Measurements from ENCODE around the gene SMAP2. TPM values are rescaled to one million over a fixed set of nuclear protein-coding genes. Genes with fewer than 3 reads are reported as not detected.

SMAP2 gene
- total and polyA plus RNA-seq, 10 of the 15 experiments (the other 5 are each of a cell fraction or from before 2014, with no cell fraction given): 33.4 to 177 (median 105) TPM

DNA sequence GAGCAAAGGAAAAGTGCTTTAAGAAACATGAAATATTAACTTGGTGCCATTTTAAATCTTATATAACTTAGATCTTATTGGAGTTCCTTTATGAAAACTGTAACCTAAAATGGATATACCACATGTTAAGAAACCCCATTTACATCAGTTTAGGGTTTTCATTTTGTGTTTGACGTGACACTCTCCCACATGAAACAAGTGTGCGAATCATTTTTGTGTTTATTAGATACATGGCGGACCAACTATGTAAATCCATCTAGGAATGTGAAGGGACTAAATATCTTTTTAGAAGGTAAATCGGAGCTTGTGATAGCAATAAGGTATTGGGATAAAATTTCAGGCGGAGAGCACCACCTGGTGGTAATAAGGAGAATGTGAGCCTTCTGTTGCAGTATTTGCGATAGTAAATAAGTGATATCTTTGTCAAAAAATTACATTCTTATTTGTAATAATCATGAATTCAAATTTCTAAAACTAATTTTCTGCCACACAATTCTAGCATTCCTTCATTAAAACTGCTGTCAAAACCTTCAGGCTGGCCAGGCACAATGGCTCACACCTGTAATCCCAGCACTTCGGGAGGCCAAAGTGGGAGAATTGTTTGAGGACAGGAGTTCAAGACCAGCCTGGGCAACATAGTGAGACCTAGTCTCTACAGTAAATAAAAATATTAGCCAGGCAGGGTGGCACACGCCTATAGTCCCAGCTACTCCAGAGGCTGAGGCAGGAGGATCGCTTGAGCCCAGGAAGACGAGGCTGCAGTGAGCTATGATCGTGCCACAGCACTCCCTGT, 31.3 kb downstream of the SMAP2 start (continued):
- TF ChIP-seq, protein P1, sequence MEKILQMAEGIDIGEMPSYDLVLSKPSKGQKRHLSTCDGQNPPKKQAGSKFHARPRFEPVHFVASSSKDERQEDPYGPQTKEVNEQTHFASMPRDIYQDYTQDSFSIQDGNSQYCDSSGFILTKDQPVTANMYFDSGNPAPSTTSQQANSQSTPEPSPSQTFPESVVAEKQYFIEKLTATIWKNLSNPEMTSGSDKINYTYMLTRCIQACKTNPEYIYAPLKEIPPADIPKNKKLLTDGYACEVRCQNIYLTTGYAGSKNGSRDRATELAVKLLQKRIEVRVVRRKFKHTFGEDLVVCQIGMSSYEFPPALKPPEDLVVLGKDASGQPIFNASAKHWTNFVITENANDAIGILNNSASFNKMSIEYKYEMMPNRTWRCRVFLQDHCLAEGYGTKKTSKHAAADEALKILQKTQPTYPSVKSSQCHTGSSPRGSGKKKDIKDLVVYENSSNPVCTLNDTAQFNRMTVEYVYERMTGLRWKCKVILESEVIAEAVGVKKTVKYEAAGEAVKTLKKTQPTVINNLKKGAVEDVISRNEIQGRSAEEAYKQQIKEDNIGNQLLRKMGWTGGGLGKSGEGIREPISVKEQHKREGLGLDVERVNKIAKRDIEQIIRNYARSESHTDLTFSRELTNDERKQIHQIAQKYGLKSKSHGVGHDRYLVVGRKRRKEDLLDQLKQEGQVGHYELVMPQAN (conservative IDR thresholded peaks at IDR 0.05): no peak

DNA sequence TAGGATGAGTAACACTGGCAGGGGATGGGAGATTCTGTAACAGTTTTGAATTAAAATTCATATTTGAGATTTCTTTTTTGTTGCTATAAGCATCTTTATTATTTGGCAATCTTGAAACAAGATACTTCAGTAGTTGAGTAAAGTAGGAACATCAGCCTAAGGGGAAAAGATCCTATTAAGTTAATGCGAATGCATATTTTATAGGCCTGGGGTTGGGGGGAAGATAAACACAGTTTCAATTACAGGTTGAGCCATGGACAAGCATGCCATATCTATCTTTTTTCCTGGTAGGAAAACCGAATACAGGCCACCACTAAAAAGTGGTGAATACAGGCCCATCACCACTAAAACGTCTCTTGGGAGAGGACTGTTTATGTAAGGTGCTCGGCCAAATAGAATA, 32.3 kb downstream of the SMAP2 start:
- Histone ChIP-seq H3K36me3 (ENCODE audit: control insufficient read depth in 2 of 2, insufficient read depth in 2 of 2, low read length in 1 of 2) (peaks cover 4 to 28% of the 10 kb centered on the region in 2 experiments), H3K4me2 (ENCODE audit: control insufficient read depth, insufficient read depth) (no peak overlapping the region), H2AFZ (ENCODE audit: control insufficient read depth, low read depth, low read length) (no peak overlapping the region), H3K9ac (ENCODE audit: control insufficient read depth, insufficient read depth, low read length) (no peak overlapping the region), H3K27me3 (replicated peaks in 1 of 2; ENCODE audit: control insufficient read depth in 2 of 2, insufficient read depth in 2 of 2, low read length in 1 of 2) (no peaks in the 10 kb centered on the region), H3K4me3 (no peak overlapping the region), H3K27ac (ENCODE audit: control insufficient read depth, insufficient read depth) (no peak overlapping the region), H4K20me1 (ENCODE audit: control insufficient read depth, insufficient read depth) (no peaks in the 10 kb centered on the region), H3K79me2 (ENCODE audit: control insufficient read depth, insufficient read depth, low read length) (peaks cover 70% of the 10 kb centered on the region), H3K4me1 (ENCODE audit: control insufficient read depth, insufficient read depth, low read length) (peaks cover 36% of the 10 kb centered on the region), H3K9me3 (replicated peaks; ENCODE audit: control insufficient read depth, insufficient read depth, low read length) (no peaks in the 10 kb centered on the region)
- intact Hi-C loops (cut with micrococcal nuclease; ENCODE audit: unreplicated experiment) (loop anchor here (2.0 to 10.0 kb wide), 3 partner anchors 151 to 311 kb away; partner anchors contain the start of genes PPT1 and ZMPSTE24), in situ Hi-C loops (cut with MboI) (no loop called here)
- BruUV-seq (replicated peaks): no TSS peak
- DNase-seq (ENCODE audit: low read depth, low spot score) (no peak), ATAC-seq (no peak), FAIRE-seq (no peak)
- SMC1A ChIA-PET (ENCODE audit: uncharacterized antibody, unreplicated experiment): interaction anchor here (2.1 to 9.0 kb wide), 8 partner anchors 20 to 253 kb away, joined by 4 to 426 read pairs (median 34); partner anchors contain the start of gene SMAP2
- CTCF ChIA-PET: interaction anchor here (1.0 to 9.9 kb wide), 23 partner anchors 9 to 322 kb away, joined by 3 to 271 read pairs (median 6); partner anchors contain the start of gene COL9A2
- POLR2A ChIA-PET: interaction anchor here (1.4 kb wide), 1 partner anchor 262 kb away, joined by 4 read pairs; no protein-coding TSS in a partner anchor
- RAD21 ChIA-PET (ENCODE audit: unreplicated experiment): interaction anchor here (0.9 to 4.7 kb wide), 11 partner anchors 22 to 264 kb away, joined by 3 to 71 read pairs (median 14); partner anchors contain the start of gene COL9A2
- TF ChIP-seq, protein P2, sequence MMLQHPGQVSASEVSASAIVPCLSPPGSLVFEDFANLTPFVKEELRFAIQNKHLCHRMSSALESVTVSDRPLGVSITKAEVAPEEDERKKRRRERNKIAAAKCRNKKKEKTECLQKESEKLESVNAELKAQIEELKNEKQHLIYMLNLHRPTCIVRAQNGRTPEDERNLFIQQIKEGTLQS (IDR thresholded peaks at IDR 0.05; ENCODE audit: borderline replicate concordance, extremely low read depth, low read depth, low read length): no peak
- TF ChIP-seq FOXM1 (IDR thresholded peaks at IDR 0.05; ENCODE audit: low read depth, low read length) (no peak), EGR1 (IDR thresholded peaks at IDR 0.05; ENCODE audit: borderline replicate concordance in 1 of 2, low read depth in 2 of 2, low read length in 2 of 2) (no peak), ZNF24 (IDR thresholded peaks at IDR 0.05) (no peak)
- TF ChIP-seq, protein P3, sequence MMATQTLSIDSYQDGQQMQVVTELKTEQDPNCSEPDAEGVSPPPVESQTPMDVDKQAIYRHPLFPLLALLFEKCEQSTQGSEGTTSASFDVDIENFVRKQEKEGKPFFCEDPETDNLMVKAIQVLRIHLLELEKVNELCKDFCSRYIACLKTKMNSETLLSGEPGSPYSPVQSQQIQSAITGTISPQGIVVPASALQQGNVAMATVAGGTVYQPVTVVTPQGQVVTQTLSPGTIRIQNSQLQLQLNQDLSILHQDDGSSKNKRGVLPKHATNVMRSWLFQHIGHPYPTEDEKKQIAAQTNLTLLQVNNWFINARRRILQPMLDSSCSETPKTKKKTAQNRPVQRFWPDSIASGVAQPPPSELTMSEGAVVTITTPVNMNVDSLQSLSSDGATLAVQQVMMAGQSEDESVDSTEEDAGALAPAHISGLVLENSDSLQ (IDR thresholded peaks at IDR 0.05): no peak
- TF ChIP-seq, protein P4, sequence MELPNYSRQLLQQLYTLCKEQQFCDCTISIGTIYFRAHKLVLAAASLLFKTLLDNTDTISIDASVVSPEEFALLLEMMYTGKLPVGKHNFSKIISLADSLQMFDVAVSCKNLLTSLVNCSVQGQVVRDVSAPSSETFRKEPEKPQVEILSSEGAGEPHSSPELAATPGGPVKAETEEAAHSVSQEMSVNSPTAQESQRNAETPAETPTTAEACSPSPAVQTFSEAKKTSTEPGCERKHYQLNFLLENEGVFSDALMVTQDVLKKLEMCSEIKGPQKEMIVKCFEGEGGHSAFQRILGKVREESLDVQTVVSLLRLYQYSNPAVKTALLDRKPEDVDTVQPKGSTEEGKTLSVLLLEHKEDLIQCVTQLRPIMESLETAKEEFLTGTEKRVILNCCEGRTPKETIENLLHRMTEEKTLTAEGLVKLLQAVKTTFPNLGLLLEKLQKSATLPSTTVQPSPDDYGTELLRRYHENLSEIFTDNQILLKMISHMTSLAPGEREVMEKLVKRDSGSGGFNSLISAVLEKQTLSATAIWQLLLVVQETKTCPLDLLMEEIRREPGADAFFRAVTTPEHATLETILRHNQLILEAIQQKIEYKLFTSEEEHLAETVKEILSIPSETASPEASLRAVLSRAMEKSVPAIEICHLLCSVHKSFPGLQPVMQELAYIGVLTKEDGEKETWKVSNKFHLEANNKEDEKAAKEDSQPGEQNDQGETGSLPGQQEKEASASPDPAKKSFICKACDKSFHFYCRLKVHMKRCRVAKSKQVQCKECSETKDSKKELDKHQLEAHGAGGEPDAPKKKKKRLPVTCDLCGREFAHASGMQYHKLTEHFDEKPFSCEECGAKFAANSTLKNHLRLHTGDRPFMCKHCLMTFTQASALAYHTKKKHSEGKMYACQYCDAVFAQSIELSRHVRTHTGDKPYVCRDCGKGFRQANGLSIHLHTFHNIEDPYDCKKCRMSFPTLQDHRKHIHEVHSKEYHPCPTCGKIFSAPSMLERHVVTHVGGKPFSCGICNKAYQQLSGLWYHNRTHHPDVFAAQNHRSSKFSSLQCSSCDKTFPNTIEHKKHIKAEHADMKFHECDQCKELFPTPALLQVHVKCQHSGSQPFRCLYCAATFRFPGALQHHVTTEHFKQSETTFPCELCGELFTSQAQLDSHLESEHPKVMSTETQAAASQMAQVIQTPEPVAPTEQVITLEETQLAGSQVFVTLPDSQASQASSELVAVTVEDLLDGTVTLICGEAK (IDR thresholded peaks at IDR 0.05; ENCODE audit: borderline replicate concordance): no peak
- WGBS (ENCODE audit: insufficient coverage, insufficient replicate concordance, low lambda C conversion rate, missing lambda C conversion rate): 50% methylated on average over 4 of the region's 4 CpGs

Measured in GM12878 (cell line).